GM19099 (cell line): Measurements from ENCODE around the gene PEX5L.

Experiments used
- POLR2A ChIP-seq: IDR thresholded peaks from 3 replicates; pipeline ENCODE4 v1.6.1; 2011; ENCODE audit warnings: low read depth; ENCODE audit not compliant: insufficient read length; ENCODE audit errors: extremely low read depth

The PEX5L gene, protein sequence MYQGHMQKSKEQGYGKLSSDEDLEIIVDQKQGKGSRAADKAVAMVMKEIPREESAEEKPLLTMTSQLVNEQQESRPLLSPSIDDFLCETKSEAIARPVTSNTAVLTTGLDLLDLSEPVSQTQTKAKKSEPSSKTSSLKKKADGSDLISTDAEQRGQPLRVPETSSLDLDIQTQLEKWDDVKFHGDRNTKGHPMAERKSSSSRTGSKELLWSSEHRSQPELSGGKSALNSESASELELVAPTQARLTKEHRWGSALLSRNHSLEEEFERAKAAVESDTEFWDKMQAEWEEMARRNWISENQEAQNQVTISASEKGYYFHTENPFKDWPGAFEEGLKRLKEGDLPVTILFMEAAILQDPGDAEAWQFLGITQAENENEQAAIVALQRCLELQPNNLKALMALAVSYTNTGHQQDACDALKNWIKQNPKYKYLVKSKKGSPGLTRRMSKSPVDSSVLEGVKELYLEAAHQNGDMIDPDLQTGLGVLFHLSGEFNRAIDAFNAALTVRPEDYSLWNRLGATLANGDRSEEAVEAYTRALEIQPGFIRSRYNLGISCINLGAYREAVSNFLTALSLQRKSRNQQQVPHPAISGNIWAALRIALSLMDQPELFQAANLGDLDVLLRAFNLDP

GRCh38 chr3:180036671-180037455 is at the start of gene PEX5L:
PEX5L (minus strand) TSS chr3:180036937; CDS start chr3:180036599, 338 bp downstream.
- TF ChIP-seq POLR2A = no peak

DNA sequence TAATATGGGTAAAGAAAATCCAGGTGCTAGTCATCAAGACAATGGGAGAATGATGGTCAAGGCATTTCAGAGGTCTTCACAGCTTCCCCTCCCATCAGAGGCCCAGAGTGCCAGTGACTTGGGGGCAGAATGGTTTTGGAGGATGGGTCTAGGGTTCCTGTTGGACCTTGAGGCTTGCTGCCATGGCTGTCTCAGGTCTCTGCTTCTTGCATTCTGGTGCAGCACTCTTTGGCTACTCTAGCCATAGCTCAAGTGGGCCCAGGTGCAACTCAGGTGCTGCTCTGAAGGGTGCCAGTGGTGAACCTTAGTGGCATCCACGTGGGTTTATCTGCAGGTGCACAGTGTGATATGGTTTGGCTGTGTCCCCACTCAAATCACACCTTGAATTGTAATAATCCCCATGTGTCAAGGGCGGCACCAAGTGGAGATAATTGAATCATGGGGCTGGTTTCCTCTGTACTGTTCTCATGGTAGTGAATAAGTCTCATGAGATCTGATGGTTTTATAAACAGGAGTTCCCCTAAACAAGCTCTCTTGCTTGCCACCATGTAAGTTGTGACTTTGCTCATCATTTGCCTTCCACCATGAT is 48.5 kb upstream of the PEX5L start:
- TF ChIP-seq POLR2A = no peak

GRCh38 chr3:180082699-180083098 is 46.0 kb upstream of the PEX5L start:
- TF ChIP-seq POLR2A = no peak

GRCh38 chr3:180078592-180078991 is 41.9 kb upstream of the PEX5L start:
- TF ChIP-seq POLR2A = no peak

DNA sequence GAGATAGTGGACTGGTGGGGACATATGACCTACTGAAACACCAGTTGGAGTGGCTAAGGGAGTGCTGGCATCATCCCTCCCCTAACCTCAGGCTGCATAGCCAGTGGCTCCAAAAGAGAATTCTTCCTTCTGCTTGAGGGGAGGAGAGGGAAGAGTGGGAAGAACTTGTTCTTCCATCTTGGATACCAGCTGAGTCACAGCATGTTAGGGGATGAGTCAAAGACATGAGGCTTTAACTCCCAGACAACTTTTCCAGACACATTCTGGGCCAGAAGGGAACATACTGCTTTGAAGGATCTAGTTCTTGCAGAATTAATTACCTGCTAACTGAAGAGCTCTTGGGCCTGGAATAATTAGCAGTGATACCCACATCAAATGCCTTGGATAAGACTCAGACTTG is 36.8 kb upstream of the PEX5L start:
- no peak for TF ChIP-seq POLR2A

DNA sequence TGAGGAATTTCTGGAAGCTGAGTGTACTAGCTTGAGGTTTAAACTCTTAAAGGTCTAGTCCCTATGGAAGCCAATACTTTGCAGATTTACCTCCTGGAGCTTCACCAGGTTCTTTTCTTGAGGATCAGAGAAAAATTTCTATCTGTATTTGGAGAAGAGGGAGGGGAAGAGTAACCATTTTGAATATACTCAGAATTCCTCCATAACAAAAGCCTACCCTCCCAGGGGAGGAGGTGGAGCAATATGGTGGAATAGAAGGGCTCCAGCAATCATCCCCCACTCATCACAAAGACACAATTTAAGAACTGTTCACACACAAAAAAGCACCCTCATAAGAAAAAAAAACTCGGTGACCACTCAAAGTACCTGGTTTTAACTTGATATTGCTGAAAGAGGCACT is 36.0 kb upstream of the PEX5L start:
- TF ChIP-seq POLR2A = no peak

DNA sequence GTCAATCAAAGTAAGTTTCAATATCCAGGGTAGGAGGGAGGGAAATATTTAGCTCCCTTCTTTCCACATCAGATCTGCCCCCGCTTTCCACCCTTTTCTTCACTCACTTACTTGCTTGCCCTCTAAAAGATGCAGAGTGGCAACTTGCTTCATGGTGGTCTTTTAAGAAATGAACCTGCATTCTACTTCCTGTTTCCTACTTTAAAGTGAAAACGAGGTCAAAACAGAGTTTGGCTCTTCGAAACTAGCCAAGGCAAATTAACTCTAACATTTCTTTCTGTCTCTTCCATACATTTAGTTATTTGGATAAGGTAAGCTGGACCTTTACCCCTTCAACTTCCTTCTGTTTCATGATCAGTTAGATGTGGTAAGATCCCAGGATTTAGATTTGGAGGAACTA is 34.2 kb upstream of the PEX5L start:
- TF ChIP-seq POLR2A = no peak

GRCh38 chr3:180068023-180068422 is 31.3 kb upstream of the PEX5L start:
- TF ChIP-seq POLR2A = no peak

DNA sequence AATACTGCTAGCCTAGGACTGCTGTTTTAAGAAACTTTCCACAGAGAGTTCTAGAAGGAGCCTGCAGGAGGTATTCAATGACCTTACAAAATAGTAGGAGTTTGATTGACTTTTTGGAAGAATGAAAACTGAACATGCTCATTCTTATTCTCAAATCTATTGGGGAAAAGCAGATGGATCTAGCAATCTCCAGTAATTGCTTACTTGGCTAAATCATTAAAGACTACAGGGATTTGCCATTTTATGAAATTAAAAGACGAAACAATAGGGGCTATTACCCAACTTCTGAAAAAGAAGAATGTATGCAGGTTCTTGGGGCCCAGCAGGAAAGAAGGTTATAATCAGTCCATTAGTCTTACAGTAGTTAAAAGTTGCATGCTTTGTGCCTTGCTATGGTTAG is 29.9 kb upstream of the PEX5L start:
- no peak for TF ChIP-seq POLR2A

GRCh38 chr3:180063783-180064182 is 27.0 kb upstream of the PEX5L start:
- no peak for TF ChIP-seq POLR2A

DNA sequence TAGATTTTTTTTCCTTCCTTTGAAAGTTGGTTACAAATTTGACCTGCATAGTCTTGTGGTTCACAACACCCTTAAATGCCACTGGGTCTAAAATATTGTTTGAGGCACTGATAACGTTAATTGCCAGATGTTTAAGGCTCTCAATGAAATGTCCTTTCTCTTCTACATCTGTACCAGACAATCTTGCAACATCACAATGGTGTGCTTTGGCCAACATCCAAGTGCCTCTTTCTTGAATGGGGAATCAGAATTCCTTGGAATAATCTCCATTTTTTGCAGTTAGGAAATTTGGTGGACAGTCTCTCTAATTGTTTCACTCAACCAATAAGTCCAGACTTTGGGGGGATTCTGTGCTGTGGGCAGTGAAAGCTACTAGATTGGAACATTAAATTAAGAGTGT is 26.0 kb upstream of the PEX5L start:
- no peak for TF ChIP-seq POLR2A

GRCh38 chr3:180059356-180059755 is 22.6 kb upstream of the PEX5L start:
- no peak for TF ChIP-seq POLR2A

GRCh38 chr3:180058238-180058637 is 21.5 kb upstream of the PEX5L start:
- no peak for TF ChIP-seq POLR2A

DNA sequence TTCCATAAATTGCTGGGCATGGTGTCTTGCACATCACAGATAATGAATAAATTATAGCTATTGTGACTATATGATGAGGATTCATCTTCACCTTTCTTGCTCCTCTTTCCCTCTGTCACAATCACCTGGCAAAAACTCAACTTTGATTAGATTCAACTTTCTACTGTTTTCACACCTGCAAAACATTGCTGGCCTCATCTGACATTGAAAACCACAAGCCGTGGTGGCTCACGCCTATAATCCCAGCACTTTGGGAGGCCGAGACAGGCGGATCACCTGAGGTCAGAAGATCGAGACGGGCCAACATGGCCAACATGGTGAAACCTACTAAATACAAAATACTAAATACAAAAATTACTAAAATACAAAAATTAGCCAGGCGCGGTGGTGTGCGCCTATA is 12.7 kb upstream of the PEX5L start:
- no peak for TF ChIP-seq POLR2A

DNA sequence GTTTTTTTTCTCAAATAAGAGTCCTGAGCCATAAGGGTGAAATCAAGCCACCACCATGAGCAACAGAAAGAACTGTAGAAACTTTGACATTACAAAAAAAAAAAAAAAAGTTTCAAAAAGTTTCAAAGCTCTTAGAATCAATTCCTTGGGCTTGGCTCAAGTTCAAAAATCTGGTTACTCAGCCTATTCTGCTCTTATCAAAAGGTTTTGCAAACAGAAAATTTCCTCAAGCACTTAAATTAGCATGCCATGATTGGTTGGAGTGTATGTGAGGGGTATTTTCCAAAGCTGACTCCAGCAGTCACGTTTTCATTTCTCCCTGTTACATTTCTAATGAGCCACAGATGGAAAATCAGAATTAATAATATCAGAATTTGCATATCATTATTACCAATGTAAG is 12.1 kb upstream of the PEX5L start:
- TF ChIP-seq POLR2A = no peak
